Panc1 (cell line): ENCODE measurements around the gene GALNT10. TPM values are rescaled to one million over a fixed set of nuclear protein-coding genes. Genes with fewer than 3 reads are reported as not detected.

ENCODE experiments used
- ATAC-seq: fragments of 200-7000 bp; cut with Tn5 transposase; 2 replicates; pipeline ENCODE4 v1.9.1; 2020; ENCODE audit warnings: mild to moderate bottlenecking, moderate library complexity
- BruUV-seq: library from RNA; stranded (reverse); fragments of 400-500 nt; replicated peaks from 2 replicates; lab custom pipeline; 2021; lab: Mats Ljungman, UMichigan
- CTCF ChIA-PET: fragments of 300-600 bp; sonication (Branson Sonifier 250); formaldehyde crosslinking; loops from one replicate; lab custom pipeline; 2022; ENCODE audit warnings: antibody characterized with exemption; lab: Charles Lee
- POLR2A ChIA-PET: fragments of 300-600 bp; sonication (Branson Sonifier 250); formaldehyde crosslinking; loops from one replicate; lab custom pipeline; 2022; ENCODE audit warnings: antibody characterized with exemption; lab: Charles Lee
- DNase-seq: peaks from one replicate; pipeline ENCODE4 v3.0.0-alpha.2; 2010; ENCODE audit warnings: low read depth, low spot score
- H3K27ac ChIP-seq: 2 replicates; pipeline ENCODE4 v1.5.1; 2011; ENCODE audit warnings: mild to moderate bottlenecking, low read length, inconsistent platforms
- H3K27me3 ChIP-seq: fragments of 200-500 bp; sonication (Bioruptor generic); 2 replicates; pipeline ENCODE4 v1.6.0; 2014; ENCODE audit warnings: low read length, inconsistent platforms; ENCODE audit not compliant: control insufficient read depth, insufficient read depth
- H3K36me3 ChIP-seq: fragments of 200-500 bp; sonication (Bioruptor generic); 2 replicates; pipeline ENCODE4 v1.5.1; 2014; ENCODE audit warnings: inconsistent platforms, mild to moderate bottlenecking, low read length, moderate library complexity; ENCODE audit not compliant: control insufficient read depth, insufficient read depth
- H3K4me1 ChIP-seq: 2 replicates; pipeline ENCODE4 v1.5.1; 2011; ENCODE audit warnings: inconsistent platforms, mild to moderate bottlenecking, low read length, moderate library complexity; ENCODE audit not compliant: control insufficient read depth, insufficient read depth
- H3K4me3 ChIP-seq, 2 experiments: 2 replicates each; pipeline ENCODE4 v1.5.1; 2011 to 2012; ENCODE audit warnings: low read depth in 2 of 2, low read length in 2 of 2, mild to moderate bottlenecking in 2 of 2, inconsistent platforms in 1 of 2, moderate library complexity in 1 of 2
- H3K9me3 ChIP-seq: fragments of 200-500 bp; sonication (Bioruptor generic); 2 replicates; pipeline ENCODE4 v1.5.1; 2014; ENCODE audit warnings: low read depth, mild to moderate bottlenecking, inconsistent platforms, low read length, moderate library complexity; ENCODE audit not compliant: control insufficient read depth, insufficient read depth
- CTCF ChIP-seq: fragments of 450-650 bp; IDR thresholded peaks from 2 replicates; pipeline ENCODE4 v1.5.1; 2017; ENCODE audit warnings: mild to moderate bottlenecking
- POLR2AphosphoS5 ChIP-seq: IDR thresholded peaks from 2 replicates; pipeline ENCODE4 v1.6.1; 2012; ENCODE audit warnings: mild to moderate bottlenecking, low read depth, low read length, moderate library complexity
- REST ChIP-seq, 2 experiments: IDR thresholded peaks; 2 replicates each; pipeline ENCODE4 v1.6.1; 2011 to 2012; ENCODE audit warnings: low read depth in 2 of 2, control low read depth in 1 of 2, low read length in 1 of 2, mild to moderate bottlenecking in 1 of 2, moderate library complexity in 1 of 2; ENCODE audit not compliant: insufficient read depth in 1 of 2
- SIN3A ChIP-seq: IDR thresholded peaks from 2 replicates; pipeline ENCODE4 v1.6.1; 2012; ENCODE audit warnings: low read depth, mild to moderate bottlenecking, low read length, moderate library complexity, borderline replicate concordance; ENCODE audit not compliant: insufficient read depth
- TCF7L2 ChIP-seq: IDR thresholded peaks from 2 replicates; pipeline ENCODE4 v1.6.1; 2011; ENCODE audit warnings: mild to moderate bottlenecking, low read depth, low read length, inconsistent platforms
- in situ Hi-C: cut with HindIII; loops from 2 replicates; pipeline ENCODE4 v1.10.0; 2016; ENCODE audit warnings: low sequenced_read_pairs, low pct_unique_long_range_greater_than_20kb
- intact Hi-C: fragments of 100-400 bp; cut with micrococcal nuclease; formaldehyde crosslinking; loops from one replicate; pipeline ENCODE4 v1.10.0; 2022; ENCODE audit not compliant: unreplicated experiment
- total RNA-seq: library from RNA; stranded (reverse); gene quantifications from one replicate; pipeline ENCODE4 v1.2.1, GENCODE V29; 2021; ENCODE audit not compliant: unreplicated experiment

The GALNT10 gene
- total RNA-seq, 1 experiment from 2014 or later = 50.5 TPM

GRCh38 chr5:154355129-154355611, 164.6 kb downstream of the GALNT10 start:
- H3K27me3 ChIP-seq = no peaks in the 10 kb centered on the region
- no peak for TF ChIP-seq TCF7L2
- no peak for TF ChIP-seq CTCF
- no peak for TF ChIP-seq POLR2AphosphoS5
- no peak for TF ChIP-seq REST (IDR thresholded peaks at IDR 0.05; ENCODE audit: insufficient read depth in 1 of 2, low read depth in 2 of 2, low read length in 1 of 2)
- no peak for TF ChIP-seq SIN3A
- DNase-seq (no peak), ATAC-seq (no peak)
- intact Hi-C loops (no loop called here), in situ Hi-C loops (no loop called here)
- H3K36me3 ChIP-seq = no peaks in the 10 kb centered on the region
- no peaks in the 10 kb centered on the region for H3K9me3 ChIP-seq
- H3K27ac ChIP-seq = no peak overlapping the region
- BruUV-seq = no TSS peak
- no peak overlapping the region for H3K4me3 ChIP-seq
- POLR2A ChIA-PET = no interaction called here
- no peaks in the 10 kb centered on the region for H3K4me1 ChIP-seq
- CTCF ChIA-PET = no interaction called here

GRCh38 chr5:154356020-154356655, 165.6 kb downstream of the GALNT10 start:
- Histone ChIP-seq H3K27me3 (no peaks in the 10 kb centered on the region), H3K4me1 (no peaks in the 10 kb centered on the region), H3K27ac (no peak overlapping the region), H3K9me3 (no peaks in the 10 kb centered on the region), H3K36me3 (no peaks in the 10 kb centered on the region), H3K4me3 (no peak overlapping the region)
- ChIA-PET POLR2A (no interaction called here), CTCF (no interaction called here)
- no peak for ATAC-seq
- no peak for DNase-seq
- TF ChIP-seq CTCF (no peak), REST (IDR thresholded peaks at IDR 0.05; ENCODE audit: insufficient read depth in 1 of 2, low read depth in 2 of 2, low read length in 1 of 2) (no peak), SIN3A (no peak), POLR2AphosphoS5 (no peak), TCF7L2 (no peak)
- in situ Hi-C loops (no loop called here), intact Hi-C loops (no loop called here)
- no TSS peak for BruUV-seq
